Pancreas (tissue), 10 donors: ENCODE results near the gene MEGF11. TPM values are rescaled to one million over a fixed set of nuclear protein-coding genes. Genes with fewer than 3 reads are reported as not detected.

Experiments used
- ATAC-seq, 4 donors: fragments of 200-7000 bp; cut with Tn5 transposase; one replicate each; pipeline versions ENCODE4 v1.8.0 to v1.9.1; 2020; ENCODE audit warnings: mild to moderate bottlenecking in 4 of 4, moderate library complexity in 4 of 4
- DNase-seq, 6 donors: peaks; one replicate each; pipeline ENCODE4 v3.0.0-alpha.2; 2020
- FAIRE-seq: peaks from 2 replicates; lab custom pipeline; 2012; peaks lifted over from hg19 to GRCh38; lab: Jason Lieb, UNC
- H3K27ac ChIP-seq, 4 donors: fragments of 200-600 bp; sonication (generic); 1 replicate in 3 of 4; 2 replicates in 1 of 4; pipeline versions ENCODE4 v1.5.0 to v1.8.0; 2020
- H3K27me3 ChIP-seq, 4 donors: fragments of 200-600 bp; one replicate each; pipeline ENCODE4 v1.8.0; 2021
- H3K36me3 ChIP-seq, 3 donors: fragments of 200-600 bp; sonication (generic) in 1 of 3; one replicate each; pipeline versions ENCODE4 v1.5.0 to v1.8.0; 2020 to 2021
- H3K4me1 ChIP-seq, 3 donors: fragments of 200-600 bp; one replicate each; pipeline ENCODE4 v1.8.0; 2021
- H3K4me3 ChIP-seq, 4 donors: fragments of 200-600 bp; sonication (generic) in 2 of 4; one replicate each; pipeline versions ENCODE4 v1.5.0 to v1.8.0; 2020 to 2021
- H3K9me3 ChIP-seq, 4 donors: fragments of 200-600 bp; one replicate each; pipeline ENCODE4 v1.8.0; 2021
- WGBS, 2 donors: extraction: QIAGEN DNeasy Blood & Tissue Kit; methylation state at CpG; one replicate each; pipeline ENCODE4 v1.1.7; 2013; 5-methylcytosine and 5-hydroxymethylcytosine counted together
- intact Hi-C, 3 donors: fragments of 100-400 bp; cut with DNase I; formaldehyde crosslinking; loops; one replicate each; pipeline versions ENCODE4 v1.11.1 to v1.14.2; 2022
- polyA plus RNA-seq, 2 donors: library from polyadenylated mRNA; stranded (reverse); fragments of 200-250 nt; gene quantifications; one replicate each; pipeline ENCODE4 v1.2.3, GENCODE V29; 2013
- total RNA-seq, 6 donors: library from RNA; stranded (reverse); fragmentation: NEBNext Ultra II Directional in 4 of 6; extraction: Animal tissue kit (Norgen Biotek cat#: 25700) in 4 of 6; gene quantifications; one replicate each; pipeline versions ENCODE4 v1.2.1 to v1.2.4, GENCODE V29; 2021 to 2023
- TF ChIP-seq, protein P1 (sequence below), 4 donors: fragments of 200-600 bp; sonication (generic) in 3 of 4; IDR thresholded peaks; one replicate each; pipeline versions ENCODE4 v1.5.0 to v1.8.0; 2021; ENCODE audit warnings: antibody characterized with exemption in 4 of 4
- donor health status: healthy with polysubstance abuse.
- donor health status: DM: no; HTN: no; CAD: no; lungs with moderate emphysema.
- donor health status: DM: no; HTN: no; CAD: no.
- donor health status: control.
- donor health status: control.
- donor health status: Bipolar disorder and iron deficiency.
- donor health status: DM: yes; HTN: yes; CAD: no.
- donor health status: DM: no; HTN: no; CAD: no.
- donor health status: DM: no; HTN: no; CAD: no.
- donor health status: DM: yes; HTN: yes; CAD: no.

Gene MEGF11
- total and polyA plus RNA-seq, 8 donors: 0.19 to 0.87 (median 0.37) TPM

DNA sequence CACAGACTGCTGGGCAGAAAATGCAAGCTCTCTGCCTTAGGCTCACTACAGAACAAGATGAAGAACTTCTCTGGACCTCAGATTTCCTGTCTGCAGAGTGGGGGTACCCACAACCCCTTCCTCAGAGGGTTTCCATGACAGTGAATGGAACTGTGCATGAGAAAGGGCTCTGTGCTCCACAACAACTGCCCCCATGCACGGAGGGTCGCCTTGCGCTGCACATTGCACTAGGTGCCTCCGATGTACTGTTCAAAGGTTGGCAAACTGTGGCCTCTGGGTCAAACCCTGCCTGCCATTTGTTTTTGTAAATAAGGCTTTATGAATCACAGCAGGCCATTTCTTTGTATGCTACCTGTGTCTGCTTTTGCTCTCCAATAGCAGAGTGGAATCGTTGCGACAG, 212.3 kb downstream of the MEGF11 start:
- ATAC-seq (no peak), FAIRE-seq (no peak), DNase-seq (no peak)
- H3K4me1 ChIP-seq: peaks cover 0 to 3% (median 0%) of the 10 kb centered on the region in 3 donors
- H3K27me3 ChIP-seq: no peaks in the 10 kb centered on the region
- 83% methylated on average over 6 of the region's 6 CpGs for WGBS, 2 donors
- TF ChIP-seq, protein P1, sequence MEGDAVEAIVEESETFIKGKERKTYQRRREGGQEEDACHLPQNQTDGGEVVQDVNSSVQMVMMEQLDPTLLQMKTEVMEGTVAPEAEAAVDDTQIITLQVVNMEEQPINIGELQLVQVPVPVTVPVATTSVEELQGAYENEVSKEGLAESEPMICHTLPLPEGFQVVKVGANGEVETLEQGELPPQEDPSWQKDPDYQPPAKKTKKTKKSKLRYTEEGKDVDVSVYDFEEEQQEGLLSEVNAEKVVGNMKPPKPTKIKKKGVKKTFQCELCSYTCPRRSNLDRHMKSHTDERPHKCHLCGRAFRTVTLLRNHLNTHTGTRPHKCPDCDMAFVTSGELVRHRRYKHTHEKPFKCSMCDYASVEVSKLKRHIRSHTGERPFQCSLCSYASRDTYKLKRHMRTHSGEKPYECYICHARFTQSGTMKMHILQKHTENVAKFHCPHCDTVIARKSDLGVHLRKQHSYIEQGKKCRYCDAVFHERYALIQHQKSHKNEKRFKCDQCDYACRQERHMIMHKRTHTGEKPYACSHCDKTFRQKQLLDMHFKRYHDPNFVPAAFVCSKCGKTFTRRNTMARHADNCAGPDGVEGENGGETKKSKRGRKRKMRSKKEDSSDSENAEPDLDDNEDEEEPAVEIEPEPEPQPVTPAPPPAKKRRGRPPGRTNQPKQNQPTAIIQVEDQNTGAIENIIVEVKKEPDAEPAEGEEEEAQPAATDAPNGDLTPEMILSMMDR (IDR thresholded peaks at IDR 0.05): no peak
- H3K4me3 ChIP-seq: no peak overlapping the region
- no peaks in the 10 kb centered on the region for H3K9me3 ChIP-seq
- intact Hi-C loops: no loop called here
- H3K36me3 ChIP-seq: no peaks in the 10 kb centered on the region
- H3K27ac ChIP-seq: no peak overlapping the region

DNA sequence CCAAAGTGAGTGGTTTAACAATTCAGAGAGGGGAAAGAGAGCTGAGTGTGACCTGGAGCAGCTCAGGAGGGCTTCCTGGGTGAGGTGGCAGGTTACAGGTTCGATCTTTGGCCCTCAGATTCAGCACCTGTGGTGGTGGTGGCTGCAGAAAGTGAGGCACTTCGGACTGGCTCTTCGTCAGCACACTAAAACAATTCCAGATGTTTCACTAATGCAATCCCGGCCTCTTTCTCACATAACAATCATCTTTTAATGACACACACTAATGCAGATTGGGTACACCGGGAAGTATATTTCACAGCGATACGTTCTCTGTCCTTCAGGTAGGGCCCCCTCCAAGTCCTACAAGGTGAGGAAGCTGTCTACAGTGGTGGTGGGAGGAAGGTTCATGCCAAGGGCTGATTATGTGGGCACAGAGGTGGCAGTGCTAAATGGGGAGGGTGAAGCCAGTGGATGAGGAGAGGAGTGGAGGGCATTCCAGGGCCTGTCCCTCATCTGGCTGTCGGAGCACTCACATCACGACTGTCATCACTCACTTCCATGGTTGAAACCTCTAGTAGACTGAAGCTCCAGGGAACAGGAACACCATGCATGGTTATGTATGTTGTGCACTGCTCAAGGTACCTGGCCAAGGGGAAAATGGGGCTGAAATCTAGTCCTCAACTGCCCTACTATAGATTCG, 213.2 kb downstream of the MEGF11 start:
- no peak for ATAC-seq
- Histone ChIP-seq H3K27ac (no peak overlapping the region), H3K4me3 (no peak overlapping the region), H3K9me3 (no peaks in the 10 kb centered on the region), H3K36me3 (no peaks in the 10 kb centered on the region), H3K4me1 (peaks cover 0 to 3% (median 0%) of the 10 kb centered on the region in 3 donors), H3K27me3 (no peaks in the 10 kb centered on the region)
- TF ChIP-seq, protein P1 (IDR thresholded peaks at IDR 0.05): no peak
- DNase-seq: no peak
- intact Hi-C loops: no loop called here
- no peak for FAIRE-seq
- 89 to 93% methylated on average over 10 of the region's 10 CpGs for WGBS, 2 donors

DNA sequence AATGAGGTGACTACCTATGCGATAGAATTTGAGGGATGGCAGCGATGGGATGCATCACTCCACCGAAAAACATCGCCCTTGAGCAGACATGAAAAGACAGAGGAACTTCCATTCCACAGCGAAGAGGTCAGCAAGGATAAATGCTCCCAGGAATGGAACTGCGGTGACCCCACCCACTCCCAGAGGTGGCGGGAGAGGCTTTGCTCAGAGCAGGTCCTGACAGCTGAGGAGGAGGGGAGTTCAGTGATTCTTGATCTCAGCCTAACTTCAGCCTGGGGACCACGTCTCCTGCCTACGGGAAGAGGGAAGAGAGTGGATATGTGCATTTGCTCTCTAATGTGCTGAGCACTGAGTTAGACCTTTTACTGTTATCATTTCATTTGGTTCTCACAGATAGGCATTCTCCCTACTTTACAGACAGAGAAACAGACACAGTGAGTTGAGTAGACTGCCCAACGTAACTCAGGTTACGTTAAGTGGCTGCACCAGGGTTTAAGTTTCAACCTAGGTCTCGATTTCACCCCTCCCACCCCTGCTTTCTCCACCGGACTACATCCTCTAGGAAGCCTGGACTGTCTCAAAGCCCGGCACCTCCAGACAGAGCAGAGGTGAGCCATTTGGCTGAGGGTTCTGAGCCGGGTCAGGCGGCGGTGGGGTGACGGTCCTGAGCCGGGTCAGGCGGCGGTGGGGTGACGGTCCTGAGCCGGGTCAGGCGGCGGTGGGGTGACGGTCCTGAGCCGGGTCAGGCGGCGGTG, 214.3 kb downstream of the MEGF11 start:
- H3K27me3 ChIP-seq: no peaks in the 10 kb centered on the region
- DNase-seq (no peak), FAIRE-seq (no peak), ATAC-seq (no peak)
- no peak overlapping the region for H3K27ac ChIP-seq
- no peaks in the 10 kb centered on the region for H3K36me3 ChIP-seq
- TF ChIP-seq, protein P1 (IDR thresholded peaks at IDR 0.05): no peak
- intact Hi-C loops: no loop called here
- 71 to 75% methylated on average over 23 of the region's 29 CpGs for WGBS, 2 donors
- H3K4me3 ChIP-seq: no peak overlapping the region
- H3K9me3 ChIP-seq: no peaks in the 10 kb centered on the region
- peaks cover 0 to 3% (median 0%) of the 10 kb centered on the region in 3 donors for H3K4me1 ChIP-seq

DNA sequence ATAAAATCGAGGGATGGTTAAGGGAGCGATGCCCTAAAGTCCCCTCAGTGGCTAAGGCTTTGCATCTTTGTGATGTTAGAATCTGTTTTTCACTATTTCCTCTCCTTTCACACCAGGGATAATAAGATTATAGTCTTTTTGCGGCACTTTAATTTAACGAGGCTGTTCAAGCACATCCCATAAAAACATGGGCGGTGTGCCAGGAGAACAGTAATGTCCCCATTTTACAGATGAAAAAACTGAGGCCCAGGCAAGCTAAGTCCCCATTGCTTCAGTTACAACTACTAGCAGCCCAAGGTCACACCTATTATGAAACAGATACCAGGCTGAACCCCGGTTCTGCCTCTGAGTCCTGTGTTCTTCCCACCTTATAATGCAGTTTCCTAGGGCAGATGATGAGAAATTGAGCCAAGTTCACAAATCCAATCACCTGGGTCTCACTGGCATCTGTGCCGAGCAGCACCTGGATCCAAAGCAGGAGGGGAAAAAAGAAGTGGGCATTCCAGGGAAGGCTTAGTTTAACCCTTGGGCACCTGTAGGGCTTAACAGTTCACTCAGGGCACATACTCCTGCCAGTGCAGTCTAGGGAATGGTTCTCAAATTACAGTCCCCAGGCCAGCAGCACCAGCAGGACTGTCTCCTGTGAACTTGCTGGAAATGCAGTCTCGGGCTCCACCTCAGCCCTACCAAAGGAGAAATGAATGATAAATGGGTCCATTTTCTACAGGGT, 215.0 kb downstream of the MEGF11 start:
- Histone ChIP-seq H3K27me3 (no peaks in the 10 kb centered on the region), H3K36me3 (no peaks in the 10 kb centered on the region), H3K4me1 (peaks cover 0 to 3% (median 0%) of the 10 kb centered on the region in 3 donors), H3K9me3 (no peaks in the 10 kb centered on the region), H3K27ac (no peak overlapping the region), H3K4me3 (no peak overlapping the region)
- intact Hi-C loops: no loop called here
- DNase-seq (no peak), ATAC-seq (no peak), FAIRE-seq (no peak)
- WGBS, 2 donors: 54 to 61% methylated on average over 8 of the region's 8 CpGs
- TF ChIP-seq, protein P1 (IDR thresholded peaks at IDR 0.05): no peak
